ENCODE measurements around the gene TUBG2. TPM values are rescaled to one million over a fixed set of nuclear protein-coding genes. Genes with fewer than 3 reads are reported as not detected.
"Not testable (repeated sequence)": the region's sequence is repeated elsewhere in the genome, so short reads cannot be mapped to it uniquely, and the experiment has no call there.

The TUBG2 gene
- total RNA-seq, 3 donors from 2014 or later: 19.2 to 27.9 (median 26.1) TPM

DNA sequence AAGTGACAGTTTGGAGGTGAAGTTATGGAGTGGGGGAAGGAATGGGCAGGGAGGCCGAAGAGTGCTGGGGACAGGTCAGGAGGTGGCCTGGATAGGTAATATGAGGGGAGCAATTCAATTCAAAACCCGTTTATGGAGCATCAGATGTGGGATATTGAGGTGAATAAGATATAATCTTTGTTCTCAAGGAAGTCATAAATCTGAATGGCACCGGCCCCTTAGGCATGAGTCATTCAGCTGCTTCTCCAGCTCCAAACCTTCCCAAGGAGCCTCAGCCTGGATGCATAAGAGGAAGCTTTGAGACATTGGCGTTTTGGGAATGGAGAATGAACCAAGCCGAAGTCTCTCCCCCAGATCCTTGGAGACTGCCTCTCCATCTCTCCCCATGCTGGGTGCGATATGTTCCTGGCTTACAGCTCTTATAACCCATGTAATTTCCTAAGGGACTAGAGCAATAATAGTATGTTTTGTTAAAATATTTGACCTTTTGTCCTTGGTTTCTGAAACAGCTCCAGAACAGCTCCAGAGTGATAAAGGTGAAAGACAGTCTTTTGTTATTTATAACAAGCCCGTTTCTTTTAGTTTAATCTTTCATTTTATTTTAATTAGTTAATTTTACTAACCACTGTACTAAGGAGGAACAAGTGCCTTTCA, 1.7 kb downstream of the TUBG2 start:
- peak overlapping the region; percentile 15 to 70 for H3K27ac ChIP-seq

DNA sequence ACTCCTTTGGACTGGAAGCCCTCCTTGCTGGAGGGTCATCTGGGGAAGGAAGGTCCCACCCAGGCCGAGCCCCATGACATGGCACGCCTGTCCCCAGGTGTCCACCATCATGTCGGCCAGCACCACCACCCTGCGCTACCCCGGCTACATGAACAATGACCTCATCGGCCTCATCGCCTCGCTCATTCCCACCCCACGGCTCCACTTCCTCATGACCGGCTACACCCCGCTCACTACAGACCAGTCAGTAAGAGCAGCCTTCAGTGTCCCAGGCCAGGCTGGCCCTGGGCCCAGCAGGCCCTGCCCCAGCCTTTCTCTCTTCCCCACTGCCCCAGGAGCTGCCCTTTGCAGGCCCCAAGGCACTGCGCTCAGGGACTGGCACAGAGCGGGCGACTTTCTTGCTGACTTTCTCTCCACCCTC, 6.5 kb downstream of the TUBG2 start:
- Histone ChIP-seq H3K9me3 (no peaks in the 10 kb centered on the region), H3K27ac (peak overlapping the region in 1 of 2 donors; percentile 58), H3K4me3 (no peak overlapping the region), H3K4me1 (peaks cover 9 to 14% of the 10 kb centered on the region in 2 donors), H3K36me3 (no peaks in the 10 kb centered on the region), H3K27me3 (no peaks in the 10 kb centered on the region)
- intact Hi-C loops (cut with DNase I; ENCODE audit: low total_unique reads): no loop called here
- DNase-seq (ENCODE audit: low spot score in 2 of 2): no peak
- TF ChIP-seq, protein P1, sequence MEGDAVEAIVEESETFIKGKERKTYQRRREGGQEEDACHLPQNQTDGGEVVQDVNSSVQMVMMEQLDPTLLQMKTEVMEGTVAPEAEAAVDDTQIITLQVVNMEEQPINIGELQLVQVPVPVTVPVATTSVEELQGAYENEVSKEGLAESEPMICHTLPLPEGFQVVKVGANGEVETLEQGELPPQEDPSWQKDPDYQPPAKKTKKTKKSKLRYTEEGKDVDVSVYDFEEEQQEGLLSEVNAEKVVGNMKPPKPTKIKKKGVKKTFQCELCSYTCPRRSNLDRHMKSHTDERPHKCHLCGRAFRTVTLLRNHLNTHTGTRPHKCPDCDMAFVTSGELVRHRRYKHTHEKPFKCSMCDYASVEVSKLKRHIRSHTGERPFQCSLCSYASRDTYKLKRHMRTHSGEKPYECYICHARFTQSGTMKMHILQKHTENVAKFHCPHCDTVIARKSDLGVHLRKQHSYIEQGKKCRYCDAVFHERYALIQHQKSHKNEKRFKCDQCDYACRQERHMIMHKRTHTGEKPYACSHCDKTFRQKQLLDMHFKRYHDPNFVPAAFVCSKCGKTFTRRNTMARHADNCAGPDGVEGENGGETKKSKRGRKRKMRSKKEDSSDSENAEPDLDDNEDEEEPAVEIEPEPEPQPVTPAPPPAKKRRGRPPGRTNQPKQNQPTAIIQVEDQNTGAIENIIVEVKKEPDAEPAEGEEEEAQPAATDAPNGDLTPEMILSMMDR (IDR thresholded peaks at IDR 0.05): no peak

More for the DNA sequence above, 1.7 kb downstream of the TUBG2 start:
- Histone ChIP-seq H3K9me3 (no peaks in the 10 kb centered on the region), H3K4me1 (peaks cover 0 to 4% of the 10 kb centered on the region in 2 donors), H3K36me3 (no peaks in the 10 kb centered on the region), H3K27me3 (no peaks in the 10 kb centered on the region), H3K4me3 (no peak overlapping the region)
- intact Hi-C loops (cut with DNase I; ENCODE audit: low total_unique reads): no loop called here
- no peak for DNase-seq (ENCODE audit: low spot score in 2 of 2)
- TF ChIP-seq POLR2A (IDR thresholded peaks at IDR 0.05): no peak

DNA sequence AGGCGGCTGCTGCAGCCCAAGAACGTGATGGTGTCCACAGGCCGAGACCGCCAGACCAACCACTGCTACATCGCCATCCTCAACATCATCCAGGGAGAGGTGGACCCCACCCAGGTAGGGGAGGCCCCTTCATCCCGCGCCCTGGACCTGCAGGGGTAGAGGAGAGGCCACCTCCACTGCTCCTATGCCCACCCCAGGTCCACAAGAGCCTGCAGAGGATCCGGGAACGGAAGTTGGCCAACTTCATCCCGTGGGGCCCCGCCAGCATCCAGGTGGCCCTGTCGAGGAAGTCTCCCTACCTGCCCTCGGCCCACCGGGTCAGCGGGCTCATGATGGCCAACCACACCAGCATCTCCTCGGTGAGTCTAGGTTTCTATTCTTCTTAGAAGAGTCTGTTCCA, 7.0 kb downstream of the TUBG2 start:
- peak overlapping the region in 1 of 2 donors; percentile 88 for H3K27ac ChIP-seq
- intact Hi-C loops (cut with DNase I; ENCODE audit: low total_unique reads): not testable (repeated sequence)

DNA sequence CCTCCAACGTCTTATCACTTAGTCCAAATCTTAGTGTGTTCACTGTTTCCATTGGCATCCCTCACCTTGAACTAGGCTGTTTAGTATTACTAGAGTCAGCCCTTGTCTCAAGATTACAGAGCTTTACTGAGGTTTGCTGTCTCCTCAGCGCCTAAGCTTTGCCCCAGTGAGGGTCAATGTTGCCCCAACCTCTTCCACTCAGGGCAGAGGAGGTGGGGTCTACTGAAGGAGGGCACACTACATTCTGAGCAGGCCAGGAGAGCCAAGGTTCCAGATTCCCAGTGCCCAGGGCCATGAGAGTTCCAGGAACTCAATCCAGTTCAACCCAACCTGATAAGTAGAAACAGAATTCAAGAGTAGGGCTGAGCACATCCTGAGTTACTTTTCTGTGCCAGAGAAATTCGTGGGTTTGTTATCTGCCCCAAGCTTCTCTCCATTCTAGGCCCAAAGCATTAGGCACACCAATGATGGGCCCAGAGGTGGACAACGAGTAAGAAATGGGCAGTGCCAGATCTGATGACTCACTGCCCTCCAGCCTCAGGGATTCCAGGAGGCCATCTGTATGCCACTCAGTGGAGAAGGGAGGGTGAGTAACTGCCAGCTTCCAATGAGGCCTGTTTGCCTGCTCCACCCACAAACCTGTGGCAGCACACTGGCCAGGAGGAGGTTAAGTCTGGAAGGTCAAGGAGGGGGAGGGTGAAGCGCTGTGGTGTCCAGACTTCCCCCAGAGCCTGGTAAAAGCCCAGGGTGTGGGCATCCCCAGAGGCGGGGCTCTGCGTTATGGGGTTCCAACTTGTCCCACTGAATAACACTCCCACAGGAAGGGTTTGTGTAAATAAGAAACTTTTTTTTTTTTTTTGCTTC, 8.2 kb downstream of the TUBG2 start:
- H3K4me1 ChIP-seq: peaks cover 9 to 19% of the 10 kb centered on the region in 2 donors
- peak in 1 of 3 donors; percentile 20 for TF ChIP-seq POLR2AphosphoS5 (IDR thresholded peaks at IDR 0.05)
- TF ChIP-seq POLR2A (IDR thresholded peaks at IDR 0.05): no peak

More for the DNA sequence above, 7.0 kb downstream of the TUBG2 start:
- H3K4me1 ChIP-seq: peaks cover 9 to 14% of the 10 kb centered on the region in 2 donors
- not testable (repeated sequence) for DNase-seq (ENCODE audit: low spot score in 2 of 2); H3K4me3 ChIP-seq; H3K36me3 ChIP-seq; H3K9me3 ChIP-seq; H3K27me3 ChIP-seq

DNA sequence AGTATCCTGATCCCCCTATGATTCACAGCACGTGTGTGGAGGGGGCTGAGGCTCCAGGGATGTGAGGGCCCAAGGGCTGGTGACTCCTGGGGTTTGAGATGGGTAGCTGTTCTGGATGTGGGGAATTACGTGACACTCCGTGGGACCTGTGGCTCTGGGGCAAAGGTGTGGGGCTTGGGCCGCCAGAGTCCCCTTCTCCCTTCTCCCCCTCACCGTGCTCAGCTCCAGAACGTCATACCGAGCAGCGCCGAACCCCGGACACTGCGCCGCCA, 10.6 kb downstream of the TUBG2 start:
- Histone ChIP-seq H3K9me3 (no peaks in the 10 kb centered on the region), H3K36me3 (no peaks in the 10 kb centered on the region), H3K4me1 (peaks cover 16 to 21% of the 10 kb centered on the region in 2 donors), H3K4me3 (no peak overlapping the region), H3K27ac (peak overlapping the region; percentile 68 to 75), H3K27me3 (no peaks in the 10 kb centered on the region)
- no peak for TF ChIP-seq POLR2A (IDR thresholded peaks at IDR 0.05)
- TF ChIP-seq POLR2AphosphoS5 (IDR thresholded peaks at IDR 0.05): no peak
- TF ChIP-seq, protein P1 (IDR thresholded peaks at IDR 0.05): no peak
- no peak for DNase-seq (ENCODE audit: low spot score in 2 of 2)
- intact Hi-C loops (cut with DNase I; ENCODE audit: low total_unique reads): no loop called here

More for the DNA sequence above, 8.2 kb downstream of the TUBG2 start:
- intact Hi-C loops (cut with DNase I; ENCODE audit: low total_unique reads): no loop called here
- Histone ChIP-seq H3K36me3 (no peaks in the 10 kb centered on the region), H3K27me3 (no peaks in the 10 kb centered on the region), H3K27ac (peak overlapping the region; percentile 83 to 88), H3K9me3 (no peaks in the 10 kb centered on the region), H3K4me3 (no peak overlapping the region)
- peak; percentile 73 to 76 for DNase-seq (ENCODE audit: low spot score in 2 of 2)

DNA sequence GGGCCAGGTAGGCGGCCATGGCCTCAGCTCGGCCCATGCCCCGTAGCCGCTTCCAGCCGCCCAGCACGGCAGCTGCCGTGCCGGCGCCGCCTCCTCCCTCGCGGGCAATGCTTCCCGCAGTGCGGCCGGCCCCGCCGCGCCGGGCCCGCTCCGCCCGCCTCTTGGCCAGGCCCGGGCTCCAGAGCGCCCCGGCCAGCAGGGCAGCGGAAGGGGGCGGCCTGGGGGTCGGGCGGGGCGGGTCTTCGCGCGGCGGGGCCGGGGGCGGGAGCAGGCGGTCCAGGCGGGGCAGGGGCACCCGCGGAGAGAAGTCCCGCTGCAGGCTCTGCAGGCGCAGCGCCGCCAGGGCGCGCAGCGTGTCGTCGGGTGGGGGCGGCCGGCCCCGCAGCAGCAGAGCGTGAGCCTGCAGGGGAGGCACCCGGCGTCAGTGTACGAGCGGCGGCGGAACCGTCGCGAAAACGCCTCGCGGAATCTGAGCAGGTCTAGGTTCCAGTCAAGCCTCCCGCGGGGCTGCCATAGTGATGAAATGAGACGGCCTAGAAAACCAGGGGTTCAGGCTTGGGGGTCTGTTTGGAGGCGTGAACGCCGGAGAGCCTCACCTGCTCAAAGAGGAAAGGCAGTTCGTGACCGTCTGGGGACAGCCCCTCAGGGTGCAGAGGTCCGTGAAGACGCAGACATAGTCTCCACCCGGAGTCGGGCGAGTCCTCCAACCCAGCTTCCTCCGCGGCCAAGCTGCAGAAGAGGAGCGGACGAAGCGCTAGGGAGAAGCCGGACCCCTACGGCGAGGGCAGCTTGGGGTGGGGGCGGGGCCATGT, 11.1 kb downstream of the TUBG2 start:
- Histone ChIP-seq H3K4me1 (peaks cover 16 to 21% of the 10 kb centered on the region in 2 donors), H3K36me3 (no peaks in the 10 kb centered on the region), H3K4me3 (peak overlapping the region in 1 of 3 donors; percentile 22), H3K27ac (peak overlapping the region in 1 of 2 donors; percentile 75), H3K9me3 (no peaks in the 10 kb centered on the region), H3K27me3 (no peaks in the 10 kb centered on the region)
- DNase-seq (ENCODE audit: low spot score in 2 of 2): no peak
- TF ChIP-seq, protein P1 (IDR thresholded peaks at IDR 0.05): no peak
- TF ChIP-seq POLR2AphosphoS5 (IDR thresholded peaks at IDR 0.05): no peak
- no peak for TF ChIP-seq POLR2A (IDR thresholded peaks at IDR 0.05)
- intact Hi-C loops (cut with DNase I; ENCODE audit: low total_unique reads): loop anchor here (5.0 to 10.0 kb wide), 2 partner anchors 95 to 352 kb away; partner anchors contain the start of genes PSMC3IP and VAT1

All from breast epithelium (tissue), 4 donors.